Heart left ventricle (tissue), 13 donors: ENCODE results near the gene SNX9.

ENCODE experiments used
- POLR2A ChIP-seq, 2 donors: fragments of 450-650 bp; IDR thresholded peaks; one replicate each; pipeline ENCODE4 v1.6.1; 2017; ENCODE audit warnings: antibody characterized with exemption in 2 of 2, mild to moderate bottlenecking in 2 of 2, moderate library complexity in 2 of 2
- TF ChIP-seq, protein P1 (sequence below), 12 donors: fragments of 200-600 bp; sonication (generic) in 4 of 12; IDR thresholded peaks; one replicate each; pipeline versions ENCODE4 v1.5.0 to v1.8.0; 2018 to 2022; ENCODE audit warnings: antibody characterized with exemption in 12 of 12, mild to moderate bottlenecking in 5 of 12
- donor health status: ischemic (EF 13 %, LVEDD 7.1; RV severe dilation, severe dysfunction).
- donor health status: DM: no; HTN: yes; CAD: no.
- donor health status: DM: no; HTN: no; CAD: no.
- donor health status: ischemic (EF 25% LVEDD 6.9; RV normal size, moderate dysfunction).
- donor health status: ischemic (EF 25% LVEDD 5.7; RV mildly dilated, moderate dysfunction).
- donor health status: ischemic (EF 35%, LVEDD 5.7; RV mildly dilated, moderate dysfunction).
- donor health status: nonischemic (EF 11% LVEDD 7.7; RV severe dilation, severe dysfunction).
- donor health status: DM: yes; HTN: yes; CAD: no.
- donor health status: PGD.
- donor health status: ischemic (EF 29% LVEDD 5.4; RV normal size, mild dysfunction).
- donor health status: nonischemic (EF 23%, LVEDD 6.1; RV moderate dilation, normal function).

GRCh38 chr6:157849288-157850017 is 26.4 kb downstream of the SNX9 start:
- no peak for TF ChIP-seq POLR2A (IDR thresholded peaks at IDR 0.05)
- TF ChIP-seq, protein P1, sequence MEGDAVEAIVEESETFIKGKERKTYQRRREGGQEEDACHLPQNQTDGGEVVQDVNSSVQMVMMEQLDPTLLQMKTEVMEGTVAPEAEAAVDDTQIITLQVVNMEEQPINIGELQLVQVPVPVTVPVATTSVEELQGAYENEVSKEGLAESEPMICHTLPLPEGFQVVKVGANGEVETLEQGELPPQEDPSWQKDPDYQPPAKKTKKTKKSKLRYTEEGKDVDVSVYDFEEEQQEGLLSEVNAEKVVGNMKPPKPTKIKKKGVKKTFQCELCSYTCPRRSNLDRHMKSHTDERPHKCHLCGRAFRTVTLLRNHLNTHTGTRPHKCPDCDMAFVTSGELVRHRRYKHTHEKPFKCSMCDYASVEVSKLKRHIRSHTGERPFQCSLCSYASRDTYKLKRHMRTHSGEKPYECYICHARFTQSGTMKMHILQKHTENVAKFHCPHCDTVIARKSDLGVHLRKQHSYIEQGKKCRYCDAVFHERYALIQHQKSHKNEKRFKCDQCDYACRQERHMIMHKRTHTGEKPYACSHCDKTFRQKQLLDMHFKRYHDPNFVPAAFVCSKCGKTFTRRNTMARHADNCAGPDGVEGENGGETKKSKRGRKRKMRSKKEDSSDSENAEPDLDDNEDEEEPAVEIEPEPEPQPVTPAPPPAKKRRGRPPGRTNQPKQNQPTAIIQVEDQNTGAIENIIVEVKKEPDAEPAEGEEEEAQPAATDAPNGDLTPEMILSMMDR (IDR thresholded peaks at IDR 0.05) = no peak
